HG03565 (cell line): ENCODE measurements around the gene AQP9.
"Not testable (repeated sequence)": the region's sequence is repeated elsewhere in the genome, so short reads cannot be mapped to it uniquely, and the experiment has no call there.

Experiments used
- ATAC-seq: cut with Tn5 transposase; IDR thresholded peaks from one replicate; pipeline ENCODE4 v1.9.1; 2021; ENCODE audit warnings: mild to moderate bottlenecking, moderate library complexity; ENCODE audit not compliant: unreplicated experiment

The AQP9 gene

DNA sequence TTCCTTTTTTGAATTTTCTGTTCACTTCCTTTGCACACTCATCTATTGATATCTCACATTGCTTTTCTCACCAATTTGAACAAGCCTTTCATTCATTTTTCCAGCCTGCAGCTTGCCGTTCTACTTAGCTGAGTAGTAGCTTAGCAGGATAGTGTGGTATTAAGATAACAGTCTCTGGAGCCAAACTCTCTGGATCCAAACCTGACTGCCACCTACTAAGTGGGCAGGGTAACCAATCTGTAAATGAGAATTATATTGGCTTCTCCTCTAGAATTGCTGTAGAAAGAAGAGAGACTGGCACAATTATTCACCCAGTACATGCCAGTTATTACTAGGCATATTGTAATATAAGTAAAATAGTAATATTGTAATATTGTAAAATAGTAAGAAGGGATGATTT lies 40.5 kb downstream of the AQP9 start:
- no peak for ATAC-seq

DNA sequence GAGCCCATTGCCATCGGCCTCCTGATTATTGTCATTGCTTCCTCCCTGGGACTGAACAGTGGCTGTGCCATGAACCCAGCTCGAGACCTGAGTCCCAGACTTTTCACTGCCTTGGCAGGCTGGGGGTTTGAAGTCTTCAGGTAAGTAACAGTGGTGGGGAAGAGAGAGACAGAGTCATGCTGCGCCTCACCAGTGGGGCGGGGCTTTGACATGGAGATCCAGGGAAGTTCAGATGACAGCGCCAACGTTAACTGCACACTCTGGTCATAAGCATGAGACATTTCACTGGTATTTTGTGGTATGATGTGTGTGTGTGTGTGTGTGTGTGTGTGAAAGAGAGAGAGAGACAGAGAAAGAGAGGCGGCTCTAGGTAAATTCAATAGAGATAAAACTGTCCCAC lies 41.0 kb downstream of the AQP9 start:
- no peak for ATAC-seq

DNA sequence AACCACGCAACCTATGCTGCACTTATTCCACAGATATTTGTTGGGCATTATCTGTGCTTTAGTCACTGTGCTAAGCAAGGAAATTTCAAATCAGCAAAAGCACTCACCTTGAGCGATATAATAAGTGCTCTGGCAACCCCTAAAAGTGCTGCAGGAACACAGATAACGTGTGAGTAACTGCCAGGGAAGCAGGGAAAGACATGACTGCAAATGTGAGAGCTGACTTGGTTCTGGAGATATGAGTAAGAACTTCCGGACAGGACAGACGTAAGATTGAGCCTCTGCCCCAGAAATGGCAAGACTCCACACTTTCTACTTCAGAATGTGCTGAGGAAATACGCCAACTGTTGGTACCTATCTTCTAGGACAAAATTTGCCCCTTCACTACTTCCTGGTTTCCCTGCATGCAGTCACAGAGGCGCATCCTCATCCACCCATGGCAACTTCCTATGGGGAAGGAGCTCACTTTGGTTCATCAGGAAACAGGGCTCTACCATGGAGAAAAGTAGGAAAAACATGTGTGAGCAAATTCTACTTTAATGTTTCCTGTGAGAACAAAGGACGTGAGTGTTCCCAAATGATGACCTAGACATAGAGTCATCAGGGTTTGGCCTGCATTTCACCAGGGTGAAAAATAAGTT lies 41.7 kb downstream of the AQP9 start:
- ATAC-seq = no peak

DNA sequence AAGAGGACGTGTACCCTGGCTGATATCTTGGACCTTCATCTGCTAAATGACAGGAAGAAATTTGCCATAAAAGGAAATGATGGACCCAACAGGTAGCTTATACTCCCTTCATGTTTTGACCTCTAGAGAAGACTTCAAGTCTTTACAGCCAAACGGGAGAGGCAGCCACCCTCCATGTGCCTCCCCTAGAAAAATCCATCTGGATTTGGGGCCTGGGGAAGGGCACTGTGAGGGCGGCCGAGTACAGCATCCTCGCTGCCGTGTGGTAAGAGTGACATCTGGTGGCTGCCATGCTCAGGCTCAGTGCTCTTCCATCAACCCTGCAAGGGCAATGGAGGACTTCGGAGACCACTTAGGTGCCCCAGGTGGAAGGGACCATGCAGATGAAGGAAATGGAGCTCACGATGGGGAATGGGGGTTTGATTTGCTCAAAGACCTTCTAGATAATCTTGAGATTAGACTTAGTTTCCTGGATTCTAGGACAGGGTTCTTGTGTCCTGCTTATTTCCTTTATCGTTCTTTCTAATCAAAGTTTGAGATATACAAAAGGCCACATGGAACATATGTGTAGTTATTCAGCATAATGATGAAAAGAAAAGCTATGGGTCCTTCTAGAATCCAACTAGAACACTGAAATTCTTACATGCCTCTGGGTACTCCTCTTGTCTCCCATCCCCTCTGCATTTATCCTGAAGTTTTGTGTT lies 44.4 kb downstream of the AQP9 start:
- no peak for ATAC-seq

GRCh38 chr15:58185439-58185838 lies 47.3 kb downstream of the AQP9 start:
- ATAC-seq = no peak

GRCh38 chr15:58189148-58189811 lies 51.1 kb downstream of the AQP9 start:
- ATAC-seq = no peak

GRCh38 chr15:58190419-58190818 lies 52.2 kb downstream of the AQP9 start:
- no peak for ATAC-seq

- not testable (repeated sequence) for ATAC-seq
These were observed 55.5 kb downstream of the AQP9 start for GRCh38 chr15:58193636-58194035.

DNA sequence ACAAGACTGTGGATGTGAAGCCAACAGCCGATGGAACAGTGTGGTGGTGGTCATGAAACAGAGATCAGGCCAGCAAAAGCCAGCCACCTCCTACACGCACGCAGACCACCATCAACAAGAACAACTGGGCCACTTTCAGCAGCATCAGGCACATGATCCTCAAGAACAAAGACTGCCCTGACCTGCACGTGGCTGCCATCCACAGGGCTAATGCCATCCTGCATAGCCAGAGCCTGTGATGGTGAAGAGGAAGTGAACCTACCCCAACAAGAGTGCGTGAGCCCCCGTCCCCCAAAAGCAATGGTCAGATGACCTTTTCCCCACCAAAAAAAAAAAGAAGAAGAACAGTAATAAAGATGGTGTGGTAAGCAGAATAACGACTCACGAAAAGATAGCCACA lies 62.6 kb downstream of the AQP9 start:
- no peak for ATAC-seq

GRCh38 chr15:58201516-58201915 lies 63.3 kb downstream of the AQP9 start:
- ATAC-seq = no peak

DNA sequence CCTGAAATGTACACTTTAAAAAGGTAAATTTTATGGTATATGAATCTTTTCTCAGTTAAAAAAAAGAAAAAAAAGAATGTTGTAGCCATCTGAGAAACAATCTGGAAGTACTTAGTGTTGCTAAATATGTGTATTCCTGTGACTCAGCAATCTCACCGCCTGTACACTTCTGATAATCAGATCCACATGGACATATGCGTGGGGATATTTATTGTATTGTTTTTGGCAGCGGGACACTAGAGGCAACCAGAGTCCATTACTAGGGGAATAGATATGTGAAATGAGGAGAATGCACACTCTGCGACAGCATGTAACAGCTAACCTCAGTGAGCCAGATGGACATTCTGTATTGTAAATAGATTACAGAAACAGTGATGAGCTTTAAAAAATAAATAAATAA lies 65.4 kb downstream of the AQP9 start:
- ATAC-seq = no peak

- ATAC-seq = no peak
These were observed 68.0 kb downstream of the AQP9 start for GRCh38 chr15:58206151-58206550.

GRCh38 chr15:58208217-58208616 lies 70.0 kb downstream of the AQP9 start:
- not testable (repeated sequence) for ATAC-seq

DNA sequence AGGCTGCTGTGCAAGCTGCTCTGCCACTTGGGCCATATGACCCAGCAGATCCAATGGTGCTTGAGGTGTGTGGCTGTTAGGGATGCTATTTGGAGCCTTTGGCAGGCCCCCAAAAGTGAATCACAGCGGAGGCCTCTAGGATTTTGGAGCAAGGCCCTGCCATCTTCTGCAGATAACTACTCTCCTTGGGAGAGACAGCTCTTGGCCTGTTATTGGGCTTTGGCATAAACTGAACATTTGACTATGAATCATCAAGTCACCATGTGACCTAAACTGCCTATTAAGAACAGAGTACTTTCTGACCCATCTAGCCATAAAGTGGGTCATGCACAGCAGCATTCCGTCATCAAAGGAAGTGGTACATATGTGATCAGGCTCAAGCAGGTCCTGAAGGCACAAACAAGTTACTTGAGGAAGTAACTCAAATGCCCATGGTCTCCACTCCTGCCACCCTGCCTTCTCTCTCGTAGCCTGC lies 70.9 kb downstream of the AQP9 start:
- not testable (repeated sequence) for ATAC-seq

GRCh38 chr15:58210031-58210430 lies 71.8 kb downstream of the AQP9 start:
- not testable (repeated sequence) for ATAC-seq

- no peak for ATAC-seq
These were observed 74.8 kb downstream of the AQP9 start for GRCh38 chr15:58212909-58213526.

- no peak for ATAC-seq
These were observed 75.6 kb downstream of the AQP9 start for GRCh38 chr15:58213587-58214338.

- no peak for ATAC-seq
These were observed 76.6 kb downstream of the AQP9 start for GRCh38 chr15:58214591-58215340.

DNA sequence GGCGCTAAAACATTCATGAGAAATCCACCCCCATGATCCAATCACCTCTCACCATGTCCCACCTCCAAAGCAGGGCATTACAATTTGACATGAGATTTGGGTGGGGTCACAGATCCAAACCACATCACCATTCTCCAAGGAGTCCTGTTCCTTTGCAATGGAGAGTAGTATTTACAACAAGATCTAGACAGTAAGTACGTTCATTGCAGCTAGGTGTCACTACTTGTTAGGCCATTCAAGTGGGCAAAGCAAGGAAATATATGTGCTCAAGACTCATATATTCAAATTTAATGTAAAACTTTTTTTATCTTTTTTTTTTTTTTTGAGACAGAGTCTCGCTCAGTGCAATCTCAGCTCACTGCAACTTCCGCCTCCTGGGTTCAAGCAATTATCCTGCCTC lies 79.3 kb downstream of the AQP9 start:
- ATAC-seq = no peak

DNA sequence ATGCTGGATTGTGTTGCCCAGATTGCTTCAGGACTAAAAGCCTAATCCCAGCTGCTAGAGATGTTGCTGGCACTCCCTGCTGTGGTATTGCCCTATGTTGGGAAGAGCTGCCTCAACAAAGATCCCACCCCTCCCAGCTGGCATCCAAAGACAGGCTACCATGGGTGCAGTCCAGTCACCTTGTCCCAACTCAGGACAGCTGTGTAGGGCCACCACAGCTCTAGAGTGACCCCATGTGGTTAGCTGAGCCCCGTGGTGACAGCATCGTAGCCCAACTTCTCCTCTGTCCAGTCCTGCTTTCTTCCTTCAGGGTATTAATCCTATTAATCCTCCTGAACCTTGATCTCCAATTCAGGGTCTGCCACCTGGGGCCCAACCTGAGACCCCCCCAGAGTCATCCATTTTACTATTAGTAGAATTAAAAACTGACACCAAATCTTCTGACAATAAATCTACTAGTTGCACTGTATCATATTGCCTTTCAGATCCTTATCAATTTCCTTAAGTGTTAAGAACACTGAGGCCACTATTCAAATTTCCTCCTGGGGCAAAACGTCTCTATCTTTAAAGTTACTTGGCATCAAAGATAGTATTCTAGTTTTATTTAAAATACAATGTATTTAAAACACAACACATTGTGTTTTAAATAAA lies 83.5 kb downstream of the AQP9 start:
- no peak for ATAC-seq
